ENCODE results near the gene NDUFB1.

Gene NDUFB1

DNA sequence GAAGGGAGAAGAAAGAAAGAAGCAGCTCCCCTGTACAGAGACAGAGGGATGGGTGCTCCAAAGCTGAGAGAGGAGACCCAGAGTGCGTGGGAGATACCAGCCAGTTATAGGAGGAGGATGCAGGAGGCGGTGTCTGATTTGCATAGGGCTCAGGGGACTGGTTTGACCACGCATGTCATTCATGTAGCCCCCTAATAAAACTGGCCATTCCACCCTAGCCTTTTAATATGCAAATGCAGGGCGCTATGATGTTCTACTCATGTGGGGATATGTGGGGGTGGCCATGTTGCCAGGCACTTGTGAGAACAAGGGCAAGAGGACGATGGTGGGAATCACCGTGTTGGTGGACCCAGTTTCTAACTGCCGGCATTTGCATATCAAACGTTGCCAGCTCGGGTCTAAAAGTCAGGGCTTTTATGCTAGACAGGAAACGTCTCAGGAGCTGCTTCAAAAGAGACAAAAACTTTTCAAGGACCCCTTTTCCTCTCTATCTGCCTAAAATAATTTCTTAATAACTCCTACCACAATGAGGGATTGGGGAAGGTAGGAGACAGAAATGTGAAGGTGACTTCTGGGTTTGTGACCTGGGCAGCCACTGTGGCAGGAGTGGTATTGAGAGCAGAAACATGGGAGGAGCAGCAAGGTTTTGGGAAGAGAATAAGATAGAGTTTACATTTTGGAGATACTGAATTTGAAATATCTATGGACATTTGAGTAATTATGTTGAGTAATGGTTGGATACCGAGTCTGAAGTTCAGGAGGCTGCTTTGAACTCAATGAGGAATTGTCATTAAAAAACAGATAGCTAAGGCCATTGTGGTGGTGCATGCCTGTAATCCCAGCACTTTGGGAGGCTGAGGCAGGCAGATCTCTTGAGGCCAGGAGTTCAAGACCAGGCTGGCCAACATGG lies 12.9 kb downstream of the NDUFB1 start:
- peak overlapping the region; percentile 92 for H3K27ac Mint-ChIP-seq
- H3K4me1 Mint-ChIP-seq (ENCODE audit: low read depth): peaks cover 43% of the 10 kb centered on the region
- H3K4me3 Mint-ChIP-seq: peak overlapping the region; percentile 73
- H3K27me3 Mint-ChIP-seq: no peaks in the 10 kb centered on the region
- no peaks in the 10 kb centered on the region for H3K9me3 Mint-ChIP-seq (ENCODE audit: low read depth)
- no peaks in the 10 kb centered on the region for H3K36me3 Mint-ChIP-seq

DNA sequence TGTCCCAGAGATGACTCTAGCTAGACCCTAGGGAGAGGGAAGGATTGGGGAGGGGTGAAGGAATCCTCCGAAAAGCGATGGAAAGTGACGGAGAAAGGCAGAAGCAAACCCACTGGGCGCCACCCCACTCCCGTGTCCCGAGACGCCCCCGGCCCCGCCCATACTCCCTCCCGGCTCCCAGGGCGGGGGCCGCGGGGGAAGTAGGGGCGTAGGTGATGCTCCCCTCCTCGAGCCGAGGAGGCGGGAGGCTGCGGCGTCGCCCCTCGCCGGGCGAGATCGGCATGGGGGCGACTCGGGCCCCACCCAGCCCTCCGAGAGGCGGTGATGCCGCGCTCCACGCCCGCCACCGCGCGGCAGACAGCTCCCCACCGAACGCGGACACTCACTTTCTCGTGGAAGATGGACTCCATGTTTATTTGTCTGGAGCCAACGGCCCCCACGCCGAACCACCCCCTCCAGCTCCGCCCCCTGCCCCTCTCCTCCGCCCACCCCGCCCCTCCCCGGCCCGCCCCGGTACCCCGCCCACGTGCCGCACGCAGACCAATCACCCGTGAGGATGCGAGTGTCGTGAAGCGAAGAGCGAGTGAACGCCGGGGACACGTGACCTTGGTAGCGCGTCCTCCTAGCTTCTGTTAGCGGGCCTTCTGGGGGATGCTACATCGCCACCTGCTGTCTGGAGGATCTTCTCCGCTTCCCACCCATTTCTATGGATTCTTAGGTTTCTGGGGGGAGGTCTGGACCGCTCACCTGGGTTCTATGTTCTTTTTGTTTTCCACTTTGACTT lies 15.2 kb downstream of the NDUFB1 start, which contains the start of gene ATXN3:
TSS of gene ATXN3 (minus strand) at position 440 of the 784 bp plus-strand sequence. CDS start at position 410, 30 bp downstream.
- H3K36me3 Mint-ChIP-seq: no peaks in the 10 kb centered on the region
- peak within 1 kb of the TSS; percentile 95 for H3K27ac Mint-ChIP-seq
- H3K9me3 Mint-ChIP-seq (ENCODE audit: low read depth): no peaks in the 10 kb centered on the region
- H3K27me3 Mint-ChIP-seq: no peaks in the 10 kb centered on the region
- peak within 1 kb of the TSS; percentile 100 for H3K4me3 Mint-ChIP-seq
- peaks cover 56% of the 10 kb centered on the region for H3K4me1 Mint-ChIP-seq (ENCODE audit: low read depth)

DNA sequence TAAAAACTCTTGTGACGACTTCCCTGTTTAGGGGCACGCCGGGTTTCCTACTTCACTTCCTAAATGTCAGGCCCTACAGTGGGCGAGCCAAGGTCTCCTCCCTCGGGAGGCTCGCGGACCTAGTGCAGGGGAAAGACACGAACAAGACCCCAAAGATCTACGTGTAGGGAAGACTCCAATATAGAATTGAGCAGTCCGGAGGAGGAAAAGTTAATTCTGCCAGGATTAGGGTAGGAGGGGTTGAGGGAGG lies 15.7 kb downstream of the NDUFB1 start:
- Mint-ChIP-seq H3K27me3 (no peaks in the 10 kb centered on the region), H3K9me3 (ENCODE audit: low read depth) (no peaks in the 10 kb centered on the region), H3K4me3 (peak overlapping the region; percentile 100), H3K36me3 (no peaks in the 10 kb centered on the region), H3K27ac (peak overlapping the region; percentile 95), H3K4me1 (ENCODE audit: low read depth) (peaks cover 59% of the 10 kb centered on the region)

GRCh38 chr14:92105073-92105892 lies 16.2 kb downstream of the NDUFB1 start:
- H3K4me1 Mint-ChIP-seq (ENCODE audit: low read depth): peaks cover 64% of the 10 kb centered on the region
- peak overlapping the region; percentile 100 for H3K4me3 Mint-ChIP-seq
- no peaks in the 10 kb centered on the region for H3K36me3 Mint-ChIP-seq
- H3K27me3 Mint-ChIP-seq: no peaks in the 10 kb centered on the region
- H3K9me3 Mint-ChIP-seq (ENCODE audit: low read depth): no peaks in the 10 kb centered on the region
- H3K27ac Mint-ChIP-seq: peak overlapping the region; percentile 95

DNA sequence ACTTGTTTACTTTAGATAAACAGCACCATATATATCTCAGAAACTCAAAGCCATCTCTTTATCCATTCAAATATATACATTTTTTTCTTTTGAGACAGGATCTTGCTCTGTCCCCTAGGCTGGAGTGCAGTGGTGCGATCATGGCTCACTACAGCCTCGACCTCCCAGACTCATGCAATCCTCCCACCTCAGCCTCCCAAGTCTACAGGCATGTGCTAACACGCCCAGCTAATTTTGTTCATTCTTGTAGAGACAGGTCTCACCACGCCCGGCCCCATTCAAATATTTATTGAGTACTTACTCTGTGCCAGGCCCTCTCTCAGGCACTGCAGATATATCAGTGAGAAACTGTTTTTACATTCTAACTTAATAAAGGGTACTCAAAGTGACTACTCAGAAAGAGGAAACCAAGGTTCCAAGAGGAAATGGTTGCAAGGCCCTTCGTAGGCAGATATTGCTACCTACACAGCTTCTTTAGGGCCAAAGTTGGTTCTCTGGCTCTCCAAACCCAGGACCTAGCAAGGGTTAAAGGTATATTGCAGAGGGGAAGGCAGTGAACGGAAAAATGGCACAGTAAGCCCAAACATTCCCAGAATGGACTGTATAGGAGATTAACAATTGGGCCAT lies 18.0 kb downstream of the NDUFB1 start:
- no peaks in the 10 kb centered on the region for H3K27me3 Mint-ChIP-seq
- H3K27ac Mint-ChIP-seq: no peak overlapping the region
- H3K36me3 Mint-ChIP-seq: no peaks in the 10 kb centered on the region
- no peaks in the 10 kb centered on the region for H3K9me3 Mint-ChIP-seq (ENCODE audit: low read depth)
- H3K4me1 Mint-ChIP-seq (ENCODE audit: low read depth): peaks cover 59% of the 10 kb centered on the region
- peak overlapping the region; percentile 20 for H3K4me3 Mint-ChIP-seq

DNA sequence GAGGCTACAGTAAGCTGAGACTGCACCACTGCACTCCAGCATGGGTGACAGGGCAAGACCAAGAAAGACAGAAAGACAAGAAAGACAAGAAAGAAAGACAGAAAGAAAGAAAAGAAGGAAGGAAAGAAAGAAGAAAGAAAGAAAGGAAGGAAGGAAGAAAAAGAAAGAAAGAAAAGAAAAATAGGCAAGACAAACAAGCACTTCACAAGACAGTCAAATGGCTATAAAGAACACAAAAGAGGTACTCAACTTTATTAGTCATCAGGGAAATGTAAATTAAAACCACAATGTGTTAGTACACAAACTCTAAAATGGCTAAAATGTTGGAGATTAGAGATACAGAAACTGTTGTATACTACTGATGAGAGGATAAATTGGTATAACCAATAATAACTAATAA lies 21.7 kb downstream of the NDUFB1 start:
- no peaks in the 10 kb centered on the region for H3K27me3 Mint-ChIP-seq
- no peak overlapping the region for H3K27ac Mint-ChIP-seq
- peaks cover 2% of the 10 kb centered on the region for H3K36me3 Mint-ChIP-seq
- peaks cover 35% of the 10 kb centered on the region for H3K4me1 Mint-ChIP-seq (ENCODE audit: low read depth)
- H3K9me3 Mint-ChIP-seq (ENCODE audit: low read depth): no peaks in the 10 kb centered on the region
- H3K4me3 Mint-ChIP-seq: no peak overlapping the region

- Mint-ChIP-seq H3K4me3 (no peak overlapping the region), H3K36me3 (peaks cover 9% of the 10 kb centered on the region), H3K27ac (no peak overlapping the region), H3K4me1 (ENCODE audit: low read depth) (no peaks in the 10 kb centered on the region), H3K27me3 (no peaks in the 10 kb centered on the region), H3K9me3 (ENCODE audit: low read depth) (no peaks in the 10 kb centered on the region)
These were observed 28.2 kb downstream of the NDUFB1 start for GRCh38 chr14:92093320-92093719.

GRCh38 chr14:92088494-92088893 lies 33.0 kb downstream of the NDUFB1 start:
- Mint-ChIP-seq H3K4me1 (ENCODE audit: low read depth) (no peaks in the 10 kb centered on the region), H3K27me3 (no peaks in the 10 kb centered on the region), H3K36me3 (peaks cover 13% of the 10 kb centered on the region), H3K9me3 (ENCODE audit: low read depth) (no peaks in the 10 kb centered on the region), H3K4me3 (no peak overlapping the region), H3K27ac (no peak overlapping the region)

GRCh38 chr14:92074555-92074954 lies 47.0 kb downstream of the NDUFB1 start:
- Mint-ChIP-seq H3K36me3 (peaks cover 3% of the 10 kb centered on the region), H3K4me3 (no peak overlapping the region), H3K4me1 (ENCODE audit: low read depth) (no peaks in the 10 kb centered on the region), H3K27me3 (no peaks in the 10 kb centered on the region), H3K27ac (no peak overlapping the region), H3K9me3 (ENCODE audit: low read depth) (no peaks in the 10 kb centered on the region)
